ENCODE results near the gene FAM120C.

FAM120C gene

GRCh38 chrX:54182864-54183613 is at the start of gene FAM120C:
FAM120C (minus strand) TSS chrX:54183254; CDS start chrX:54183198, 56 bp downstream.
- peak; percentile 29 to 40 for DNase-seq (ENCODE audit: low read depth in 2 of 2)

GRCh38 chrX:54230435-54231148 is 47.5 kb upstream of the FAM120C start:
- no peak for DNase-seq (ENCODE audit: low read depth in 2 of 2)

- no peak for DNase-seq (ENCODE audit: low read depth in 2 of 2)
These were observed 40.5 kb upstream of the FAM120C start for GRCh38 chrX:54223581-54223980.

GRCh38 chrX:54213603-54214002 is 30.5 kb upstream of the FAM120C start:
- DNase-seq (ENCODE audit: low read depth in 2 of 2): no peak

GRCh38 chrX:54208531-54208930 is 25.5 kb upstream of the FAM120C start:
- DNase-seq (ENCODE audit: low read depth in 2 of 2): no peak

- DNase-seq (ENCODE audit: low read depth in 2 of 2): no peak
These were observed 15.2 kb upstream of the FAM120C start for GRCh38 chrX:54198262-54198661.

GRCh38 chrX:54194982-54195588 is 12.0 kb upstream of the FAM120C start:
- DNase-seq (ENCODE audit: low read depth in 2 of 2): no peak

GRCh38 chrX:54193085-54193821 is 10.2 kb upstream of the FAM120C start:
- no peak for DNase-seq (ENCODE audit: low read depth in 2 of 2)

GRCh38 chrX:54184474-54184873 is 1.4 kb upstream of the FAM120C start:
- DNase-seq (ENCODE audit: low read depth in 2 of 2): no peak

- peak; percentile 44 to 48 for DNase-seq (ENCODE audit: low read depth in 2 of 2)
These were observed 725 bp downstream of the FAM120C start for GRCh38 chrX:54182194-54182863.

- DNase-seq (ENCODE audit: low read depth in 2 of 2): no peak
These were observed 1.7 kb downstream of the FAM120C start for GRCh38 chrX:54181202-54181953.

- DNase-seq (ENCODE audit: low read depth in 2 of 2): no peak
These were observed 2.7 kb downstream of the FAM120C start for GRCh38 chrX:54180403-54180802.

GRCh38 chrX:54178100-54178940 is 4.7 kb downstream of the FAM120C start:
- no peak for DNase-seq (ENCODE audit: low read depth in 2 of 2)

GRCh38 chrX:54177306-54177705 is 5.7 kb downstream of the FAM120C start:
- DNase-seq (ENCODE audit: low read depth in 2 of 2): no peak

GRCh38 chrX:54173791-54174190 is 9.3 kb downstream of the FAM120C start:
- no peak for DNase-seq (ENCODE audit: low read depth in 2 of 2)

- no peak for DNase-seq (ENCODE audit: low read depth in 2 of 2)
These were observed 10.6 kb downstream of the FAM120C start for GRCh38 chrX:54172455-54172854.

- no peak for DNase-seq (ENCODE audit: low read depth in 2 of 2)
These were observed 11.4 kb downstream of the FAM120C start for GRCh38 chrX:54171527-54172250.

- DNase-seq (ENCODE audit: low read depth in 2 of 2): no peak
These were observed 12.0 kb downstream of the FAM120C start for GRCh38 chrX:54171091-54171490.

- no peak for DNase-seq (ENCODE audit: low read depth in 2 of 2)
These were observed 16.1 kb downstream of the FAM120C start for GRCh38 chrX:54166915-54167314.

Measured in stimulated activated CD8-positive, alpha-beta memory T cell treated with anti-CD3 and anti-CD28 coated beads, Interleukin-15, amount 100 ng/mL, for 4 hours (primary cell).